ENCODE data around the gene SERGEF.

SERGEF gene

GRCh38 chr11:17859552-17859951 lies 153.3 kb downstream of the SERGEF start:
- DNase-seq (ENCODE audit: low read depth): peak; percentile 10

DNA sequence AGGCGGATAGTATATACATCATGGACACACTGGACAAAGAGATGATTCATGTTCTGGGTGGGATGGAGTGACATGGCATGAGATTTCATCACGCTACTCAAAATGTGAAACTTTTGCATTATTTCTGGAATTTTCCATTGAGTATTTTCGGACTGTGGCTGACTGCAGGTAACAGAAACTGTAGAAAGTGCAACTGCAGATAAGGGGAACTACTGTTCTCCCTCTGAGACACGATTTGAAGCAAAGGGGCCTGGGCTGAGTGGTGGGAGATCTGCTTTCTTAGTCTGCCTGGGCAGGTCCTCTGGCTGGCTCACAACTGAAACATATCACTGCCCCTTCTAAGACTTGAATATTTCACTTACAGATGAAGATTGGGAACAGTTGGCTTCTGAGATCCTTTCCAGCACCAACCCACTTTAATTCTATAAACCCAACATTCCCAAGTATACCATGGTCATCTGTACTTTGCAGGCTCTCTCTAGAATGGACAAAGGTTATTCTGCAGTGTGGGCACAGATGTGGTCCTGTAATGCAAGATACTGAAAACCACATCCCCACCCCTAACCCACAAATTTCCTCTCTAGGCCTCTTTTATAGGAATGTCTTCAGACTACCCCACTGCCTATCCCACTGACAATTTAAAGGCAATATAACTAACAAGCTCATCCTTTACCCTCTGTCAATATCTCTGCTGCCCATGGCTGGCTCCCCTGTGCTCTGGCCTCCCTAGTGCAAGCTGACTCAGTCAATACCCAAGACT lies 157.1 kb downstream of the SERGEF start:
- DNase-seq (ENCODE audit: low read depth): no peak

DNA sequence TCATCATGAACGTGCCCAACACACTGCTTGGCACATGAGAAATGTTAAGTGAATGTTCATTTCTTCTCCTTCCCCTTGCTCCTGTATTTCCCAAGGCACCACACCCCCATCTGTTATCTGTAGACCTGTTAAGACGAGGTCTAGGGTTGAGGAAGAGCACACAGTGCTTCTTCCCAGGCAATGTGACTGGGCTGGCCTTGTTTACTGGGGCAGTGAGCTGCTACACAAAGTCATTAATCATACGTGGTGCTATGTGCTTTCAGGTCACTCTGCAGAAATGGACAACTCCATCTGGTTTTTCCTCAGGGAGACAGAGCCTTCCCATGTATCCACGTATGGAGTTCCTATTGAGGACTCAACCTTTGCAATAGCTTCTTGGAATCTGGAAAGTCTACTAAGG lies 159.6 kb downstream of the SERGEF start:
- no peak for DNase-seq (ENCODE audit: low read depth)

DNA sequence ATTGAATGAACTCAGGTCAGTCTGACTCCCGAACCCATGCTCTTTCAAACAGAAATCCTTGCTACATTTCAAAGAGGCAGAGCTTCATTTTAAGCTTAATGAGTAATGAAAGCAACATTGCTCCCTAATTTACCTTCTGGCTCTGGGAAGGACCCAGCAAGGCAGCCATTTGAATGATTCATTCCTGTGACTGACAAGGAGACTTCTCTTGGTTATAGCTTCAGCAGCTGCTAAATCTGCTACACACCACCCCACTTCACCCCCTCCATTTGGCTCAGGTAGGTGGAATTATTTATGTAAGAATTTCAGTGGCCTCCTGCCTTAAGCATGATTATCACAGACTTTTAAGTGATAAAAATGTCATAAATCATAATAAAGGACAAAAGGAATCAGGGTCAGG lies 160.6 kb downstream of the SERGEF start:
- DNase-seq (ENCODE audit: low read depth): no peak

DNA sequence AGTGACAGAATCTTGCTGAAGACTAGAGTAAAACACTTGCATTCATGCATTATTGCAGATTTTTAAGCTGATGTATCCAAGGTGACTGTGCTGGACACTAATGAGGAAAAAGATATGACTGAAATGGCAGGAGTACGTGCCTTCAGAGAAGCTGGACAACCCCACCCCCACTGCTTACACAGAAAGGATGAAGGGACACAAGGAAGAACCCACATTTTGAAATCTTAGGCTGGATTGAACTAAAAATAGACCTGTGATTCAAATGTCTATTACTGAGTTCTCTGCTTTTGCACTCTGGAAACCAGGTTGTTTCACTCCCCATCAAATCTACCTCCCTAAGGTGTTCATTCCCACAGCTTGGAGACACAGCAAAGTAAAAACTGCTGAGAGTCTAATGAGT lies 161.2 kb downstream of the SERGEF start:
- DNase-seq (ENCODE audit: low read depth): no peak

GRCh38 chr11:17850336-17850735 lies 162.5 kb downstream of the SERGEF start:
- DNase-seq (ENCODE audit: low read depth): no peak

DNA sequence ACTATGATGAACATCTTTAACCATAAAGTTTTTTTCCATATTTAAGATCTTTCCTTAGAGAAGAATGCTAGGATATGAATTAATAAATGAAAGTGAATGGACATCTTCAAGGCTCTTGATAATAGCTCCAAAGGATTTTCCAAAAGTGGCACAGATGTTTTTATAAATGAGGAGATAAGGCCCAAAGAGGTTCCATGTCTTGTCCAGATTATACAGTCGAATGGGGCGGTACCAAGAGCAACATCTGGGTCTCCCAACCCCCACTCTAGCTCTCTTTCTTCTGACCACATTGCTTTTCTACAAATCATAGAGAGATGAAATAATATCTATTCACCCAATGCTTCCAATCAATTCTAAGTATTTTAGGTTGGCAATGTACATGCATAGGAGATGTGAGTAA lies 164.1 kb downstream of the SERGEF start:
- DNase-seq (ENCODE audit: low read depth): no peak

GRCh38 chr11:17846852-17847453 lies 165.9 kb downstream of the SERGEF start:
- DNase-seq (ENCODE audit: low read depth): no peak

- peak; percentile 55 for DNase-seq (ENCODE audit: low read depth)
Measured at GRCh38 chr11:17845431-17845881, 167.4 kb downstream of the SERGEF start.

DNA sequence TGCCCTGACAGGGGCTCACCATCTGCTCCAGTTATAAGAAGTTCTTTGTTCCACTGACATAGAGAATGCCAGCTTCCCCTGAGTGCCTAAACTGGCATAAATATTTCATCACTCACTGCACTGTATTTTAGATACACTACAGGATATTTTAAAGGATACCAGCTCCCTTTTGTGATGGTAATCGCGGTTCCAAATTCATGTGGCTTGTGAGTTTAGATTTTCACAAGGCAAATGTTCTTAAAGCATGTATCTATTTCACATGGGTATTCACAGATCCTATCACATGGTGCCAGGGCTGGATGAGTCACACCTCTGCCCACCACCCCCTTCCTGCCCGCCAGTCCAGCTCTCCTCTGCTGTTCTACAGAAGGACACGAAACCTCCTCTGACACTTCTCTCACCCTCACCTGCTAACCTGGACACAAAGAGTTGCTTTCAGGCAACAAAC lies 172.7 kb downstream of the SERGEF start:
- no peak for DNase-seq (ENCODE audit: low read depth)

GRCh38 chr11:17839450-17839849 lies 173.4 kb downstream of the SERGEF start:
- no peak for DNase-seq (ENCODE audit: low read depth)

DNA sequence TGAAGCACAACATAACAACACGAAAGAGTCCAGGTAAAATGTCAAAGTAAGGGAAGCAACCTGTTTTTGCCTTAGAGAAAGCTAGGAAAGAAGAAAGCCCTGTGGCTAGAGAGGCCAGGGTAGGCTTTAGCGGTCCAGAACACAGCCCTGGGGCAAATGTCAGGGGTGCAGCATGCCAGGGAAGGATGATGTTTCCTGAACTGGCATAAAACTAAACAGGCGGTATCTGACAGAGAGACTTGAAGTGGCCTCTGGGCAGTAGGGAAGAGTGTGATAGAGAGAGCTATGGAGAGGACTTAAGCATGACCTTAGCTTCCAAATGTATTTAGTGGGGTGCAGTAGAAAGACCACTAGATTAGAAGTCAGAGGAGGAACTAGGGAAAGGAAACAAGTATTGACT lies 174.7 kb downstream of the SERGEF start:
- DNase-seq (ENCODE audit: low read depth): no peak

GRCh38 chr11:17831883-17832282 lies 181.0 kb downstream of the SERGEF start:
- no peak for DNase-seq (ENCODE audit: low read depth)

DNA sequence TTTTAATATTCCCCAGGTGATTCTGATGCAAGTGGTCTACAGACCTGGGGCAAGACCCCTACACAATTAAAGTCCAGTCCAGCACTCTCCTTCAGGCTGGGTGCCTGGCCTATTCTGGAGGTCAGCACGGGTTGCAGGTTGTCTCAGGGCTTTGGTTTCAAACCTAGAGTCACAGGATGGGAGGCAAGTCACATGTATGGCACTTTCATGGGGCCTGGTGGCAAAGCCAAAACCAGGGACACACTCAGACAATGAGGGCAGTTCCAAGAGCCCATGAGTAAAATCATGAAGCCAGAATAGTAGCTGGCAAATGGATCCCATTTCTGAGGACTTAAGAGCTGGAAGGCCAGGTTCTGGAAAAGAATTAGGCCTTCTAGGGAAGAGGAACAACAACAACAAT lies 181.6 kb downstream of the SERGEF start:
- DNase-seq (ENCODE audit: low read depth): no peak

- DNase-seq (ENCODE audit: low read depth): peak; percentile 70
Measured at GRCh38 chr11:17828311-17828751, 184.5 kb downstream of the SERGEF start.

GRCh38 chr11:17827006-17827405 lies 185.8 kb downstream of the SERGEF start:
- no peak for DNase-seq (ENCODE audit: low read depth)

DNA sequence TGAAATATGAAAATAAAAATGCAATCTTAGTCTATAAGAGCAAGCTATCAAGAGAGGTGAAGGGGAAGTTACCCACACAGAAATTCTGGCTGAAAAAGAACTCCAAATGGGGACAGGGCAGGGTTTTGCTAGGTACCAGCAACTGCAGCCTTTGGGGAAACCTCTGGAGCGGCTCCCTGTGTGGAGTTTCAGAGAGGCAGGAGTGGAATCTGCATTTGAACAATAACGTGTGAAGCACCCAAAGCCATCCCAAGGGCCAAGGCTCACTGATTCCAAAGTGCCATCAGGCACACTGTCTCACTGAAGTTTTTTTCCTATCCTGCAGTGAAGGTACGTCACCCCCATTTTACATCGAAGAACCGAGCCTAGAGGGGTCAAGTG lies 190.5 kb downstream of the SERGEF start:
- DNase-seq (ENCODE audit: low read depth): no peak

- DNase-seq (ENCODE audit: low read depth): peak; percentile 62
Measured at GRCh38 chr11:17821648-17822400, 191.0 kb downstream of the SERGEF start.

GRCh38 chr11:17816232-17816931 lies 196.5 kb downstream of the SERGEF start:
- DNase-seq (ENCODE audit: low read depth): no peak

DNA sequence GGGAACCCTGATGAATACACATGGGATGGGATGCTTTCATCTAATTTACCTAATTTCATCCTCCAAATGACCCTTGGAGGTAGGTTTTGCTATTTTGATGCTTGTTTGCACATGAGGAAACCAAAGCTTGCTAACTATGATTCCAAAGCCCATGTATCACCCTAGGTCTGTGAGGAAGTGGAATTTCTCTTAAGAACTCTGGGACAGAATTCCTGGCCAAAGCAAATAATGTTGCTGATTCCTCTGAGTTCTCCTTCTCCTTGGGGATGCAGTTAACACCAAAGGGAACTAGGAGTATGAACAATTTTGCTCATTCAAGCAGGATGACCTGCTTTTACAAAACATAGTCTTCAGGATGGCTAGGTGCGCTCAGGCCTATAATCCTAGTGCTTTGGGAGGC lies 198.3 kb downstream of the SERGEF start:
- no peak for DNase-seq (ENCODE audit: low read depth)

DNA sequence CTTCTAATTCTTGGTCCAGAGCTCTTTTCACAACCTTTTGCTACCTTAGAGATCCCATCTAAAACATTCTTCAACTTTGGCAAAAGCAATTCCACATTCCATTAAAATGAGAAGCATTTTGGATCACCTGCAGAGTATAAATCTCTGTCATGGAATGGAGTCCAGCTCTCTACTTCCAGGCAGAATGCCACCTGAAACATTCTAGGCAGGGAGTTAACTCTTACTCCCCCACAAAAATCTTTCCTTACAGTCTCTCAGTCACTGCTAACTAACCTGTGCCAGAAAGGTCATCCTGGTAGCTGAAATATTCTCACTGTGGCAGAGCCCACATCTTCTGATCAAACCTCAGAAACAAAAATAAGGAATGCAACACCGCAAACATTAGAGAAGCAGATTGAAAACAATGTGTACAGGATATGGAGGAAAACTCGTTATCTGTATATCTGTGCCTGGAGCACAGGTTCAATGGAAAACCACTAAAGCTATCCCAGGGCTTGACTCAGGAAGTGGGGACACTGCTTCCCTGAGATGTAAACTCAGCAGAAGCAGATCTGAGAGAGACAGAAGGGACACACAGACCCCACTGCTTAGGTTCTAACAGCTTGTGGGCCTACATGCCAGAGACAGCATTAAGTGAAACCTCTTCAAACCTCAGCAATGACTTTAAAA lies 199.3 kb downstream of the SERGEF start:
- DNase-seq (ENCODE audit: low read depth): no peak

GRCh38 chr11:17812865-17813187 lies 200.0 kb downstream of the SERGEF start:
- DNase-seq (ENCODE audit: low read depth): no peak

All from GM04503 (cell line).